Stimulated activated CD4-positive, alpha-beta T cell treated with anti-CD3 and anti-CD28 coated beads, Interleukin-12 subunit alpha, Interleukin-12 subunit beta, amount 100 ng/mL, for 48 hours (primary cell): Measurements from ENCODE around the gene PAM.

Experiments
- DNase-seq, 3 donors: peaks; one replicate each; pipeline ENCODE4 v3.0.0-alpha.2; 2020; ENCODE audit warnings: low read depth in 2 of 3, low spot score in 1 of 3

PAM gene

DNA sequence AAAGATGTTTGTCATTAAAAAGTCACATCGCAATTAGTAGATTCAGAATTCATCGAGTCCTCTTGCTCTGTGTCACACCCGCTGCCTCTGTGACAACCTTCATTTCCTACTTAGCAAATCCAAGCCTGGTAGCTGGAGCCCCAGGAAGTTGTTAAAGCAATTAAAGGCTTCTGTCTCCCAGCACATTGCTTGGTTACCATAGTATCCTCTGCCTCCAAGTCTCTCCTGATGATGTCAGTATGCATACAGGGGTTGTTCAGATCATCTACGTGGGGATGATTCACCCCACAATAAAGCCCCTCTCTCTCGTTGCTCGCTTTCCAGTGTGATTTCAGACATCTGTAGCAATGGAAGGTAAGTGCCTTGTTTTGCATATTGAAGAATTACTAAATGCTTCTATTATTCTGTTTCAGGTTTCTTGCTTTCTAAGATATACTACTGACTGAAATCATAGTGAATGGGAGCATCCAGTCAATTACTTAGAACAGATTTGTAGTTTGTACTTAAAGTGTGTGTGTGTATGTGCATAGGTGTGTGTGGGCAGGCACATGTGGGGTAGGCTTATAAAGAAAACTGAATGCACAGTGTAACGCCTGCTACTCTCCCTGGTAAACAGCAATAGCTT lies 52.9 kb downstream of the PAM start:
- DNase-seq = no peak

DNA sequence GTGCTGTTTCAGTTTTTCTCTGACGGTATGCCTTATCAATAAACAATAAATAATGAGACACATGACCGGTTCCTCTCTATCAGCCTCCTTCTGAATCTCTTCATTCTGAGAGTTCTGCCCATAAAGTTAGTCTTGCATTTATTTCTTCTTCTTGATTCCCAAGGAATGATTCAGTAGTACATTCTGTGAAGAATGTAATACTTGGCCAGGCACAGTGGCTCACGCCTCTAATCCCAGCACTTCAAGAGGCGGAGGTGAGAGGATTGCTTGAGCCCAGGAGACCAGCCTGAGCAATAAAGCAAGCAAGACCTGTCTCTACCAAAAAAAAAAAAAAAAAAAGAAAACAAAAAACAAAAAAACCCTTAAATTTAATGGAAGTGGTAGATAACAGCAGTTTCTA lies 53.9 kb downstream of the PAM start:
- no peak for DNase-seq

DNA sequence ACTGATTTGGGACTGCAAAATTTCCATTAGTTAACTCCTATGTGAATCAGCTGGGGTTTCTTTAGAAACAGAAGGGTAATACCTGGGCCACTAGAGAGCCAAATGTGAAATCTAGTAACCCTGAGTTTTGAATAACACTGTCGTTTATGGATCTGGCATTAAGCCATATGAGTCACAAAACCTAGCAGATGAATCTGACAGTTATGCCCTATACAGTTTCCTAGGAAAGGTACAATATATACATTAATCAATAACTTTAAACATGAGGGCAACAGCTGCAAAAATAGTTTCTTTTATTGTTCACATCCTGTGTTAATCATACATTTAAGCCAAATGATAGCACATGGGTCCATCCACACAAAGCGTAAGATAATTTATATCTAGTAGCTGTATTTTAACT lies 56.9 kb downstream of the PAM start:
- no peak for DNase-seq

DNA sequence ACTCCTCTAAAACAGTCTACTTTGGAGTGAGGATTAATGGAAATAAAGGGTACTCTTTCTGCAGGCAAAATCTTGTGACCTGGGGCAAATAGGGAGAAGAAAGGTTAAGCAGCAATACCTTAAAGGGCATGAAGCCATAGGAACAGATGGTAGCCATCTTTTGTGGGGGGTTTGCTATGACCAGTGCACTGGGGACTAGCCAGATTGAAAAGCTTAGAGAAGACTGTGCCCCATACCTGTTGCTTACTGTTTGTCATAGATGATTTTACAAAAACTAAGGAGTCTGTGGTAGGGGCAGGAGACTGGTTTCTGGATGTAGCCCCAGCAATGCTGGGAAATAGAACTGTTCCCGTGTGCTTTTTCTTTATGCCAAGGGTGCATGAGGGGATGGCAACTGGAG lies 58.6 kb downstream of the PAM start:
- DNase-seq = no peak

DNA sequence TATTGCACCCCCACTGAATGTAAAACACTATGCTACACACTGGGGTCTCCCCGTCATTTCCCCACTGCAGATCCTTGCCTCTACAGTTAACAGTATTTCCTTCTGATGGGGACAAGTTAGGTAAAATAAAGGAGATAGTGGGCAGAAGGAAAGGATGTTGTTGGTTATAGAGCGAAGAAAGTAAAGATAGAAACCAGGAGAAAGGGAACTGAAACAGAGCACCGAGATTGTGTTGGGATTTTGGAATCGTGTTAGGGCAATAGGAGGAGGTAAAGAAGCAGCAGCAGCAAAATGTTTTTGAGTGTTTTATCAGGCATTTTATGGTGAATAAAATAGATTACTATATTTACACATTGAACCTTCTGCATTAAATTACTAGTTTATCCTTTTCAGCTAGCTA lies 60.0 kb downstream of the PAM start:
- DNase-seq = no peak

DNA sequence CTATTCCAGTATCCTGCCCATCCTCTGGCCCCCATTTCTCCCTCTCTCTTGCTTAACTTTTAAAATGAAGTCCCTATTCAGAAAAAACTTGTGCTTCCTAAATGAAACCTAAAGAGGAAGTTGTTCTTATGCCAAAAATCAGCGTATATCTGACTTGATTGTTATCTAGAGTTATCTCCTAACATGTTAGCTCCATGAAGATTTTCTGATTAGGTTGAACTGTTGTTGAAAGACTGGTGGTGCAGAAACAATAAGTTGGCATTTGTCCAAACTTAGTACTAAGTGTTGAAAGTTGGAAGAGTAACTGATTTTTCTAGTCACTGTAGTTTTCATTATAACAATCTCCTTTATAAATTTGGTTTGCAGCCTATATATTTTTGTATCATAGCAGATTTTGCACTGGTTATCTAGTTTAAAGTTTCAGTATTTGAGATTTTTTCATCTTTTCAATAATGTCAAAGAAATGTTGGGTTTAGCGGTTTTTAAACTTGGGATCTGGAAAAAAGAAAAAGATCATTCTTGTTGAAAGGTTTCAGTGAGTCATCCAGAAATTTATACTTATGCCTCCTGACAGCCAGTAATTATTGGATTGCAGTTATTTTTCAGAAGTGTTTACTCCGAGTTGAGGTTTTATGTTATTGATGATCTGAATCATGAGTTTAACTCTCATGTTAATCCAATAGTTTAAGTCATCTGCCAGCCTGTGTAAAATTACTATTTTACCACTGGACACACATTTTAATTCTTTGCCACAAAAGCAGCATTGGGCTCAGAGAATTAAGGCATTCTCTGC lies 60.6 kb downstream of the PAM start:
- no peak for DNase-seq

DNA sequence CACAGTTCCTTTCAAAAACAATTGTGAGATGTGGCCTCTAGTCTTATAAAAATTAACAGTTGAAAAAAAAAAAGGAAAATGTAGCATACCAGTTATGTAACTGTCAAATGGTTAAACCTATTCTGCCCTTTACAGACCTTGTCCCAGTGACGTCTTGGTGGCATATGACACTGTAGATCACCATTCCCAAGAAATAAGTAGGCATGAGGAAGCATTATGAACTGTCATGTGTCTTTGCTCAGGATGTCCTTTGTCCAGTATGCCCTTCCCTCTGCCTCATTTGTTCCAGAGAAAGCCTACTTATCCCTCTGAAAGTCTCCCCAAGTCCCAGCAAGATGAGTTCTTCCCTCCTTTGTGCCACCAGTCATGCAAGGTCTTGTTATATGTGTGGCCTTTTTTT lies 63.2 kb downstream of the PAM start:
- no peak for DNase-seq

DNA sequence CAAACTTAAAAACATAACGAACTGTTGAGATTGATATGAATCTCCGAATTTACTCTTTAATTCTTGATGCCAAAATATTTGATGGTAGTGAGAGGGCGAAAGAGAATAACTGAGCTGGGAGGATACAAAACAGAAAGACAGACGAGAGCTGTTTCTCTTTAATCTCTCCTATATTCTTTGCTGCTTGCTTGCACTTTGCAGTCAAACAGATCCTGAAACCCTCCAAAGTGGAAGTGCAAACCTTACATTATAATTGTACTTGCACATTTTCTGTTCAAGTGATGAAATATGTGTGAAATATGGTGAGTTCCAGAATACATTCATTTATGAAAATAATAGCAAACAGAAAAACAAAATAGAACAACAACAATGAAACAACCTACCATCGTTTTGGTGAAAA lies 63.8 kb downstream of the PAM start:
- DNase-seq = no peak

DNA sequence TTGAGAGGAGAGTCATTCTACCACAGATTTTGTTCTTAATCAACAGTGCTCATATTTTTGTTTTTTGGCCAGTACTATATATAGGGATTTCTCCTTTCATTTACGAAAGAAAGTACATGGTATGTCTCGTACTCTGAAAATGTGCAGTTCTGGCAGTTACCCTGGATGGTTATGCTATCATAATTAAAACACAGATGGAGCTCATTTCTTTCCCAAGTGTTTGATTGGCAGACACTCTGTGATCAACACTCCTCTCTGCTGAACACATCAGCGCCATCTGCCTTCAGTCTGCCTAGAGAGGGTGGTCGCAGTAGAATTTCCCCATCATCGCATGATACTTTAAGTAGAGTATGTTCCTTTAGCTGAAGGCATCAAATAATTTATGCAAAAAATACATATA lies 64.5 kb downstream of the PAM start:
- no peak for DNase-seq

DNA sequence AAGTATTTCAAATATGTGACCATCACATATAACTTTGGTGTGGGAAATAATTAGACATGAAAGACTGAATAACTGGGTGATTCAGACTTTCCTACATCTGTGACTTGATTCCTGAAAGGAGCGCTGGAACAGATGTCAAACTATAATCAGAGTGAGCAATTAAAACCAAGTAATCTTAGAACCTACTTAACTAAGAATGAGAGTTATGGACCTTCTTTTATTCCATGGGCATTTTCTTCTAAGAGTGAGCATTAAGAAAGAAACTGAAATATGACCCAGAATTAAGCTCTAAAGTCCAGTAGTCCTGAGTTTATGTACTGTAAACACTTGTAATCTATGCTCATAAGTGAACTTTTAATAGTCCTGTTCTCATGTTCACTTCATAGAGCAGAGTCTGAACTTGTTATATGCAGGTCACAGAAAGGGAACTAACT lies 68.4 kb downstream of the PAM start:
- DNase-seq = no peak

DNA sequence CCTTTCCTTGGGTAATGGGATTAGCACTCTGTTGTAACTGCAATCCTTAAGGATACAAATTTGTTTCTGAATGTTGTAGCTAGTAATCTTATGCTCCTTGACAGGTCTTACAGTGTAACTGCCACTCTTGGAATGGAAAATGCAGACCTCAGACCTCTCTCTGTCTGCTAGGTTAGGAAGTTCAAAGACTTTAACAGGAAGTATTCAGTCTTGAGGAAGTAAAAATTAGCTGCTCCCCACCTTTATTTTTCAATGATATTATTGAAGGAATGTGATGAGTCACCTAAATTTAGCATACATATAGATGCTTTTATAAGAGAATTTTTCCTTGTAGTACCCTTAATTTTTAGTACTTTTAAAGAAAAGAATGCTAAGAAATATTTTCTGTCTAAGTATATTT lies 71.5 kb downstream of the PAM start:
- DNase-seq = no peak

DNA sequence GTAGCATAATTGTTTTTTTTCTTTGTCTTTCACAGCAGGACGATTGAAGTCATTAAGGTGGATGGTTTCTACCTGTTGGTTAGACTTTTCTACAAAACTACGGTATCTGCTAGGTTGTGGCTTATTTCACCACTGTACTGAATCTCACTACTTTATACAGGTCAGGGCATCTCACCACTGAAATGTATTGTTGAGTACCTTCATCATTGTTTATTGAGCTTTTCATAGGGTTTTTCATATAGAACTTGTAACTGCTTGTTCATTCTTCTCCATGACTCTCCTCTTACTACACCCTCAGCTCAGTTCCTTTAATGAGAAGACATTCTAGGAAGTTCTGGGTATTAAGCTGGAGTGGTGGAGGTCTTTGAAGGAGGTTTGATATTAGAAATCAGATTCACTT lies 75.1 kb downstream of the PAM start:
- no peak for DNase-seq

DNA sequence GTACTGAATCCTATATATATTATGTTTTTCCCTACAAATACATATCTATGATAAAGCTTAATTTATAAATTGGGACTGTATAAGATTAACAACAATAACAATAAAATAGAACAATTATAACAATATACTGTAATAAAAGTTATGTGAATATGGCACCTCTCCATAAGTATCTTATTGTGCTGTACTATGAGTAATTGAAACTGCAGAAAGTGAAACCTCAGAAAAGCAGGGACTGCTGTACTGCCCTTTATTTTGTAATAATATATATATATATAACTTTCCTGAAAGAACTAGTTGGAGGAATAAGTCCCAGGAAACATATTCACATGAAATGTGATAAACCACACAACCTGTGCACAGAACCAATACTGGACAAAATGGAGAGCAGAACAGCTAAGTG lies 77.3 kb downstream of the PAM start:
- DNase-seq = no peak

DNA sequence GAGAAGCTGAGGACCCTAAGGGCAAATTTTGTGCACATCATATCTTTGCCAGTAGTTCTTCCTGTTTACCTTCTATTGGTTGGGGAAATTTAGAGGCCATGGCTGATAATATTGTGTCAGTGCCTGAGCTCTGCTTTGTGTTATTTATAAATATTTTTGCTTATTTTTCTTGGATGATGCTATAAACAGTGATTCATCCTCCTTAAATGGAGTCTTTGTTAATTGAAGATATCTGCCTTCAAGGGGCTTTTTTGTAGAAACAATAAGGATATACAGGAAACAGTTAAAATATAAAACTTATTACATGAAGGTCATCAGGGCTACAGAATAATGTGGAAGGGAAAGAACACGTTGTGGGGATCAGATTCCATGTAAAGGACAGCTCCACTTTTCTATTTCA lies 78.0 kb downstream of the PAM start:
- DNase-seq = no peak

DNA sequence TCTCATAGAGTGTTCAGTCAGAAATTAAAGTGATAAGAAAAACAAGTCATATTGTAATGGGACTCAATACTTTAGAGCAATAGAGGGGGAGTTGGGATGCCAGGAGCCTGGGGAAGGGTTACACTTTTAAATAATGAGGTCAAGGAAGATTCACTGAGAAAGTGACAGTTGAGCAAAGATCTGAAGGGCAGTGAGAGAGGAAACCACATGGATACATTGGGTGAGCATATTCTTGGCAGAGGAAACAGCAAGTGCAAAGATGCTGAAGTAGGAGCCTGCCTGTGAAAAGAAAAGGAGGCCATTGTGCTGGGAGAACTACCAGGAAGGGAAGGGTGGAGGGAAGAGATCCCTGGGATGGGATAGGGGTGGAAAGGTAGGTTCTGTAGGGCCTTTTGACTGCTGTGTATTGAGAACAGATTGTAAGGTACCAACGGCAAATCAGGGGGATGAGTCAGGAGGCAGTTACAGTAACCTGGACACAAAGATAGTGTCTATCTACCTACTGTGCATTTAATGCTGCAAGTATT lies 79.4 kb downstream of the PAM start:
- no peak for DNase-seq

DNA sequence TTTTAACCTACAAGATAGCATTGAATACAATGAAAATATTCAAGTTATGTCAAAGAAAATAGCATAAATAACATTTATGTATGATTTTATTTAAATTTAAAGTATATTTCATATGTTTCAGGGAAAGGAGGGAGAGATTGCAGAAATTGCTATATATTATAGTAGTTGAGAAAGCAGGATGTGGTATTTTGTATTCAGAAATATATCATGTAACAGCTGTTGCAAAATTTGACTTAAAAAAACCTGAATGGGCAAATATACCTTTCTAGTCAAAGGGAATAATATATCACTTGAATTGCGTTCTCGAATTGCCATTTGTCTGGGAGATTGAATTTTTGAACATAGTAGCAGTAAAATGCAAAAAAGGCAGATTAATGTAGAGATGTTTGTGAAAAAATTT lies 80.6 kb downstream of the PAM start:
- DNase-seq = no peak

DNA sequence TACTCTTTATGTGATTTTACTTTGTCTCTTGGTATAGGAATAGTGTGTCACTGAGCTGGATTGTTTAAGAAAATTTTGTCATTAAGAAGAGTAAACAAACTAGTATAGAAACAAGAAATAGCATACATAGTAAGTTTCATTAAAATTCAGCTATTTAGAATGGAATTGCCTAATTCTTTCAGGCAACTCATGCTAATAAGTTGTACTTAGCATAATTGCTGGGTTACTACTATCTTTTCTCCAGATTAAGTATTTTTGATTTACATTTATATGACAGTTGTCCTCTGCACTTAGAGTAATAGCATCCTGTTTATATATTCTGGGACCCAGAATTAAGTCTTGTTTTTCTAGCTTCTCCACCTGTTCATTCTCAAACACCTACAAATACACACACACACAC lies 85.9 kb downstream of the PAM start:
- no peak for DNase-seq

DNA sequence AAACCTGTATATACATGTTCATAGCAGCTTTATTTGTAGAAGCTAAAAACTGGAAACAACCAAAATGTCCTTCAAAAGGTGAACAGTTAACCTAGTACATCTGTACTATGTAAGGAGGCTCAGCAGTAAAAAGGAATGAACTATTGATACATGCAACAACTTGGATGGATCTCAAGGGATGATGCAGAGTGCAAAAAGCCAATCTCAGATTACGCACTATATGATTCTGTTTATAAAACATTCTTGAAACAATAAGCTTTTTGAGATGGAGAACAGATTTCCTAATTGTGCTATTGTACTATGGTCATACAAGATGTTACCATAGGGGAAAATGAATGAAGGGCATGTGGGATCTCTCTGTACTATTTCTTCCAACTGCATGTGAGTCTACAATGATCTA lies 88.9 kb downstream of the PAM start:
- no peak for DNase-seq

DNA sequence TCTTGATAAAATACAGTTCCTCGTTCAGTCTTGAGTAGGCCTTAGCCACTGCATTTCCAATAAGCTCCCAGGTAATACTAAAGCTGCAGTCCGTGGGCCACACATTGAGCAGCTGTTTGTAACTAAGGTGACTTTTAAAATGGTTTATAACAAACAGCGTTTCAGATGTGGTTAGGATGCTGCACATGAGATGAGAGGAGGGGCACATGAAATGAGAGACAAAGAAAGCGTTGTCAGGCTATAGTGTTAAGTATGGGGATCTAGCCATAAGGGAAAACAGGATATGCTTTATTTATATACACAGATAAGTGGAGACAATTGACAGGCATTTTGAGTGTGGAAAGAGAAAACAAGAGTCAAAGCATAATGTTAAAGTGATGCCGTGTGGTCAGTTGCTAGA lies 89.9 kb downstream of the PAM start:
- no peak for DNase-seq

DNA sequence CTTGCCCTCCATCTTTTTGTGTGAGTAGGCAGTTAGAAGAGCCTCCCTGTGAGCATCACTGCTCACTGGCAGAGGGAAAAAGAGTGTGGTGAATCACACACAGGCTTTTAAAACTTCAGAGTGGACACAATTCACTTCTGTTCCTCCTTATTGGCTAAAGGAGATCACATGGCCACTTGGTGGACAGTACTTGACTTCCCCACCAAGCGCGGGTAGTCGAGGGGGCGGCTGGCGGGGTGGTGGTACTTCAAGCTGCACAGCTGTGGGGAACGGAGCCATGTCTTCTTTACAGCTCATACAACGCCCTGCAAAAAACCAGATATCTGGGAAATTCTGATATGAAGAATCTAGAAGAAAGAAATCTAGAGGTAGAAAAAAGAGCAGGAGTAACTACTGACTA lies 95.4 kb downstream of the PAM start:
- DNase-seq = no peak

DNA sequence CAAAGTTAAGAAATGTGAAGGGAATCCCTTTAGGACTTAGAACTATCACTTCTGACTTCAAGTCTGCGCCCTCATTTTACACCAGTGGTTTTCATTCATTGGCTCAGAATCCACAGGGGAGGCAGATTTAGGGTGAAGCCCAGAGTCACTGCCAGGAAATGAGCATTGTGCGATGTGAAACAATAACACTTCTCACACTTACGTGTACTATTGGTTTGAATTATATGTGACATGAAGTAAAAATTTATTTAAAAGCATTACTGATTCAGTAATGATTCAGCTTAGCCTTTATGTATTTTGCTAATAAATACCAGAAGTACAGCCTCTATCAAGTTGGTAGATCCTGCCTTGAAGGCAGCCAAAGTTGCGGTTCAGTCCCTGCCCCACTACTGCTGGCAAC lies 98.6 kb downstream of the PAM start:
- no peak for DNase-seq

DNA sequence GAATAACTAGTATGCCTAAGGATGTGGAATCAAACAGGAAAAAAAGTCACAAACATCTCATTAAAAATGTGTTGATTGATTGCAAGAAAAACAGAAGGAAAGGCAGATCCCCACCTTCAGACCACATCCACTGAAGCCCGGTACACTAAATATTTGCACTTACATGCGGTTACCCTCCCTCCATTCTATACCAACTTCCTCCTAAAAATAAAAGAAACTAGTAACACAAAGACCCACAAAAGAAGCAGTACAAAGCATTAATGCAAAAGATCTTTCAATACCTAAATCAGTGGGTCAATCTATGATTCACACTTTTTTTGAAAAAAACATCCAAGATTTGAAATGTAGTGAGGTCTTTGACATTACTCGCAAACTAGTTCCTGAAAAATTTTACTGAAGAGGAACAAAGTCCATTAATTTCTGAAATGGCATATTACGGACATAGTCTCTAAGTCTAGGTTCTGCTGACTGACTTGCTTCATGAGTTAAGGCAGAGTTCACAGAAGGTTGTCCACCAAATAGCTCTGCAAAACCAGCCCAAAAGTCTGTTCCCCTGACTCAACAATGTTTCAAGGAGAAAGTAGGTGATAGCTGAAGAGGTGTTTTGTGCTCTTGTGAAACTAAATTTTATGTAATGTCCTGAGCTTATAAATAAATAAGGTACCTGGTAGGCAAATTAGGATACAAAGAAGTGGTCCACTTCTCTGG lies 100.7 kb downstream of the PAM start:
- no peak for DNase-seq
